Measurements from ENCODE around the gene SEC22A. TPM values are rescaled to one million over a fixed set of nuclear protein-coding genes. Genes with fewer than 3 reads are reported as not detected.

Gene SEC22A
- total RNA-seq, 5 donors from 2014 or later (not counting 1 experiment from before 2014, with no cell fraction given): 14.4 to 22.5 (median 18.7) TPM

DNA sequence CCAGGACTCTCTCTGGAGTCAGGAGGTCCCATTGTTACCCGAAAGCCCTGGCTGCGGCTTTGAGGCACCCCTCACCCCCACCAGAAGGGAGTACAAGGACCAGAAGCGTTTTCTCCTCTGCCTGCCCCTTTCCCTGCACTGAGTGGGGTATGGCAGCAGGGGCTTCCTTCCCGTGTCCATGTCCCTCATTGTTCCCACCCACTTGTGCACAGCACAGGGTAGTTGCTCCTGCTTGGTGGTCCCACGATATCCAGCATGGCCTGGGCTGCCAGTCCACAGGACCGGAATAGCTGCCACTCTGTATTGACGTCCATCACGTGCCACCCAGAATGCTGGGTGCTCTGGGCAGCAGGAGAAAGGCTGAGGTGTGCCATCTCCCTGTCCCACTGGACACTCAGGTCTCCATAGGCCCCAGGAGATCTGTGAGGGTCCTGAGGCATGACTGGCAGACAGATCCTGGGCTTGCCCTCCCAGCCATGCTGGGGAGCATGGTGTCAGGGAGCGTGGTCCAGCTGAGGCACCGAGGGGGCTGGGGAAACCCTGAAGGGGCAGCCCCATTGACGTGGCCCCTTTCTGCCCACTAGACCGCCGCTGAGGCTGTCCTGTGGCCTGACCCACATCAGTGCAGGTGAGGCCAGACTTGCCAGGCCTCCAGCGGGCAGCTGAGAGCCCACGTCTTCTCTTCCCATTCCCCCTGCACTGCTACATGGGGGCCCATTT, 45.3 kb upstream of the SEC22A start:
- ATAC-seq (replicated peaks in 1 of 4): no peak

GRCh38 chr3:123157209-123157597, 44.5 kb upstream of the SEC22A start:
- Mint-ChIP-seq H3K4me1 (no peaks in the 10 kb centered on the region), H3K4me3 (no peak overlapping the region), H3K27me3 (no peaks in the 10 kb centered on the region), H3K27ac (no peak overlapping the region), H3K36me3 (peaks cover 30% of the 10 kb centered on the region), H3K9me3 (peaks cover 0 to 4% (median 0%) of the 10 kb centered on the region in 3 donors)
- Histone ChIP-seq H3K36me3 (ENCODE audit: control insufficient read depth in 2 of 2, extremely low read depth in 1 of 2, insufficient read depth in 1 of 2, low read length in 1 of 2) (peaks cover 0 to 20% of the 10 kb centered on the region in 2 donors), H3K27me3 (replicated peaks in 1 of 2; ENCODE audit: control insufficient read depth in 2 of 2, extremely low read depth in 1 of 2, insufficient read depth in 2 of 2, low read length in 1 of 2) (no peaks in the 10 kb centered on the region), H3K27ac (ENCODE audit: low read length) (no peak overlapping the region), H3K4me1 (ENCODE audit: control insufficient read depth in 1 of 2, extremely low read depth in 1 of 2, insufficient read depth in 2 of 2, low read length in 2 of 2) (no peaks in the 10 kb centered on the region), H3K4me3 (ENCODE audit: control insufficient read depth in 1 of 2, extremely low read depth in 1 of 2, low read length in 1 of 2) (no peak overlapping the region), H3K9me3 (no peaks in the 10 kb centered on the region)
- ATAC-seq (replicated peaks in 1 of 4) (no peak), DNase-seq (no peak)
- 100% methylated on average over 1 of the region's 2 CpGs for WGBS (ENCODE audit: insufficient coverage)
- ChIA-PET POLR2A (no interaction called here), CTCF (no interaction called here)

More for the DNA sequence above, 45.3 kb upstream of the SEC22A start:
- Histone ChIP-seq H3K4me3 (ENCODE audit: control insufficient read depth in 1 of 2, extremely low read depth in 1 of 2, low read length in 1 of 2) (no peak overlapping the region), H3K4me1 (ENCODE audit: control insufficient read depth in 1 of 2, extremely low read depth in 1 of 2, insufficient read depth in 2 of 2, low read length in 2 of 2) (no peaks in the 10 kb centered on the region), H3K36me3 (ENCODE audit: control insufficient read depth in 2 of 2, extremely low read depth in 1 of 2, insufficient read depth in 1 of 2, low read length in 1 of 2) (peaks cover 0 to 20% of the 10 kb centered on the region in 2 donors), H3K27me3 (replicated peaks in 1 of 2; ENCODE audit: control insufficient read depth in 2 of 2, extremely low read depth in 1 of 2, insufficient read depth in 2 of 2, low read length in 1 of 2) (no peaks in the 10 kb centered on the region), H3K27ac (ENCODE audit: low read length) (no peak overlapping the region), H3K9me3 (no peaks in the 10 kb centered on the region)
- Mint-ChIP-seq H3K4me1 (no peaks in the 10 kb centered on the region), H3K4me3 (no peak overlapping the region), H3K36me3 (peaks cover 30% of the 10 kb centered on the region), H3K9me3 (peaks cover 0 to 7% (median 0%) of the 10 kb centered on the region in 3 donors), H3K27ac (no peak overlapping the region), H3K27me3 (no peaks in the 10 kb centered on the region)
- no peak for DNase-seq
- WGBS (ENCODE audit: insufficient coverage): 90% methylated on average over 11 of the region's 15 CpGs
- ChIA-PET POLR2A (no interaction called here), CTCF (no interaction called here)

- no peaks in the 10 kb centered on the region for H3K9me3 ChIP-seq
- DNase-seq (no peak), ATAC-seq (replicated peaks in 1 of 4) (no peak)
- Mint-ChIP-seq H3K4me1 (no peaks in the 10 kb centered on the region), H3K4me3 (no peak overlapping the region), H3K9me3 (peaks cover 0 to under 1% (median 0%) of the 10 kb centered on the region in 3 donors), H3K27ac (no peak overlapping the region), H3K36me3 (peaks cover 30% of the 10 kb centered on the region), H3K27me3 (no peaks in the 10 kb centered on the region)
- no peaks in the 10 kb centered on the region for H3K27me3 ChIP-seq (replicated peaks in 1 of 2; ENCODE audit: control insufficient read depth in 2 of 2, extremely low read depth in 1 of 2, insufficient read depth in 2 of 2, low read length in 1 of 2)
- H3K36me3 ChIP-seq (ENCODE audit: control insufficient read depth in 2 of 2, extremely low read depth in 1 of 2, insufficient read depth in 1 of 2, low read length in 1 of 2): peaks cover 0 to 20% of the 10 kb centered on the region in 2 donors
- H3K4me1 ChIP-seq (ENCODE audit: control insufficient read depth in 1 of 2, extremely low read depth in 1 of 2, insufficient read depth in 2 of 2, low read length in 2 of 2): no peaks in the 10 kb centered on the region
- POLR2A ChIA-PET: no interaction called here
- 100% methylated on average over 3 of the region's 4 CpGs for WGBS (ENCODE audit: insufficient coverage)
- no peak overlapping the region for H3K27ac ChIP-seq (ENCODE audit: low read length)
- CTCF ChIA-PET: no interaction called here
- H3K4me3 ChIP-seq (ENCODE audit: control insufficient read depth in 1 of 2, extremely low read depth in 1 of 2, low read length in 1 of 2): no peak overlapping the region
Measured at GRCh38 chr3:123157598-123158287, 44.0 kb upstream of the SEC22A start.

- H3K27me3 Mint-ChIP-seq: no peaks in the 10 kb centered on the region
- POLR2A ChIA-PET: no interaction called here
- ATAC-seq (replicated peaks in 1 of 4) (no peak), DNase-seq (no peak)
- H3K9me3 Mint-ChIP-seq: no peaks in the 10 kb centered on the region
- CTCF ChIA-PET: interaction anchor here in 1 of 2 donors (0.6 kb wide), 1 partner anchor 131 kb away, joined by 9 read pairs; the partner anchor contains the start of gene SEMA5B
- H3K4me3 ChIP-seq (ENCODE audit: control insufficient read depth in 1 of 2, extremely low read depth in 1 of 2, low read length in 1 of 2): no peak overlapping the region
- H3K4me1 ChIP-seq (ENCODE audit: control insufficient read depth in 1 of 2, extremely low read depth in 1 of 2, insufficient read depth in 2 of 2, low read length in 2 of 2): no peaks in the 10 kb centered on the region
- whole genome bisulfite sequencing (ENCODE audit: insufficient coverage): 74% methylated on average over 4 of the region's 4 CpGs
- H3K27ac ChIP-seq (ENCODE audit: low read length): no peak overlapping the region
- H3K36me3 ChIP-seq (ENCODE audit: control insufficient read depth in 2 of 2, extremely low read depth in 1 of 2, insufficient read depth in 1 of 2, low read length in 1 of 2): peaks cover 0 to 20% of the 10 kb centered on the region in 2 donors
- no peaks in the 10 kb centered on the region for H3K9me3 ChIP-seq
- peaks cover 32% of the 10 kb centered on the region for H3K36me3 Mint-ChIP-seq
- no peak overlapping the region for H3K4me3 Mint-ChIP-seq
- no peaks in the 10 kb centered on the region for H3K27me3 ChIP-seq (replicated peaks in 1 of 2; ENCODE audit: control insufficient read depth in 2 of 2, extremely low read depth in 1 of 2, insufficient read depth in 2 of 2, low read length in 1 of 2)
- no peak overlapping the region for H3K27ac Mint-ChIP-seq
- H3K4me1 Mint-ChIP-seq: no peaks in the 10 kb centered on the region
Measured at GRCh38 chr3:123158330-123158729, 43.4 kb upstream of the SEC22A start.

DNA sequence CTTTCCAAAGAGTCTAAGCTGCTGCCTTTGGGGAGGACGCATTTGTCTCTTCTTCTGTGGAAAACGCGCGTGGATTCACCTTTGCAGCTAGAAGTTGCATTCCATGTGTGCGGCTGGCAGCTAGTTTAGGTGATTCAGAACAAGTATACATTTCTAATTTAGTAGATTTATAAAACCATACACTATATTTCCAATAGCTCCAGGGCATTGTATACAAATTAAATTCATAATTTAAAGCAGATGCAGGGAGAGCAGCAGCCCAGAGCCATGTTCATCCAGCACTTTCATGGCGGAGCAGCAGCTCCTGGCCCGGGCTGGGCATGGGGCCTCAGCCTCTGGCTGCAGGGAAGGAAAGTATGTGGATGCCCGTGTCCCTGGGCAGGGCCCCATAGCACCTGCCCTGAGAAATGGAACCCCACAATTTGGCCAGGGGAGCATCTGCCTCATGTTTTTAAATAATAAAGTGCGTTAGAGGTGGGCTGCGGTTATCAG, 42.8 kb upstream of the SEC22A start:
- ATAC-seq (replicated peaks in 1 of 4) (no peak), DNase-seq (no peak)
- H3K4me3 ChIP-seq (ENCODE audit: control insufficient read depth in 1 of 2, extremely low read depth in 1 of 2, low read length in 1 of 2): no peak overlapping the region
- H3K36me3 ChIP-seq (ENCODE audit: control insufficient read depth in 2 of 2, extremely low read depth in 1 of 2, insufficient read depth in 1 of 2, low read length in 1 of 2): peaks cover 0 to 20% of the 10 kb centered on the region in 2 donors
- Mint-ChIP-seq H3K4me1 (no peaks in the 10 kb centered on the region), H3K4me3 (no peak overlapping the region), H3K36me3 (peaks cover 38% of the 10 kb centered on the region), H3K9me3 (no peaks in the 10 kb centered on the region), H3K27ac (no peak overlapping the region), H3K27me3 (no peaks in the 10 kb centered on the region)
- H3K4me1 ChIP-seq (ENCODE audit: control insufficient read depth in 1 of 2, extremely low read depth in 1 of 2, insufficient read depth in 2 of 2, low read length in 2 of 2): no peaks in the 10 kb centered on the region
- 95% methylated on average over 5 of the region's 10 CpGs for WGBS (ENCODE audit: insufficient coverage)
- ChIA-PET CTCF (interaction anchor here in 1 of 2 donors (0.6 kb wide), 1 partner anchor 132 kb away, joined by 9 read pairs; the partner anchor contains the start of gene SEMA5B), POLR2A (no interaction called here)
- no peaks in the 10 kb centered on the region for H3K27me3 ChIP-seq (replicated peaks in 1 of 2; ENCODE audit: control insufficient read depth in 2 of 2, extremely low read depth in 1 of 2, insufficient read depth in 2 of 2, low read length in 1 of 2)
- no peak overlapping the region for H3K27ac ChIP-seq (ENCODE audit: low read length)
- H3K9me3 ChIP-seq: no peaks in the 10 kb centered on the region

GRCh38 chr3:123159926-123160635, 41.7 kb upstream of the SEC22A start:
- no peak overlapping the region for H3K27ac Mint-ChIP-seq
- no CpG with 5 or more reads among the region's 9 CpGs for WGBS (ENCODE audit: insufficient coverage)

More at GRCh38 chr3:123159926-123160635, 41.7 kb upstream of the SEC22A start:
- H3K4me1 Mint-ChIP-seq: no peaks in the 10 kb centered on the region
- H3K4me3 ChIP-seq (ENCODE audit: control insufficient read depth in 1 of 2, extremely low read depth in 1 of 2, low read length in 1 of 2): no peak overlapping the region
- DNase-seq (no peak), ATAC-seq (replicated peaks in 1 of 4) (no peak)
- H3K27me3 Mint-ChIP-seq: no peaks in the 10 kb centered on the region
- H3K36me3 Mint-ChIP-seq: peaks cover 46% of the 10 kb centered on the region
- ChIA-PET POLR2A (no interaction called here), CTCF (interaction anchor here in 1 of 2 donors (0.5 kb wide), 1 partner anchor 49 kb away, joined by 4 read pairs; no protein-coding TSS in a partner anchor)
- H3K27me3 ChIP-seq (replicated peaks in 1 of 2; ENCODE audit: control insufficient read depth in 2 of 2, extremely low read depth in 1 of 2, insufficient read depth in 2 of 2, low read length in 1 of 2): no peaks in the 10 kb centered on the region
- H3K9me3 ChIP-seq: no peaks in the 10 kb centered on the region
- H3K9me3 Mint-ChIP-seq: peaks cover 3% of the 10 kb centered on the region in 3 donors
- H3K36me3 ChIP-seq (ENCODE audit: control insufficient read depth in 2 of 2, extremely low read depth in 1 of 2, insufficient read depth in 1 of 2, low read length in 1 of 2): peaks cover 0 to 25% of the 10 kb centered on the region in 2 donors
- H3K4me1 ChIP-seq (ENCODE audit: control insufficient read depth in 1 of 2, extremely low read depth in 1 of 2, insufficient read depth in 2 of 2, low read length in 2 of 2): no peaks in the 10 kb centered on the region
- H3K4me3 Mint-ChIP-seq: no peak overlapping the region
- H3K27ac ChIP-seq (ENCODE audit: low read length): no peak overlapping the region
